AG04450 (cell line): ENCODE data around the gene WSCD2. TPM values are rescaled to one million over a fixed set of nuclear protein-coding genes. Genes with fewer than 3 reads are reported as not detected.

ENCODE experiments used
- CTCF ChIA-PET: fragments of 300-600, 350-600 bp; formaldehyde crosslinking; extraction: SDS; loops from one replicate; lab custom pipeline; 2022; ENCODE audit warnings: antibody characterized with exemption, inconsistent platforms; lab: Charles Lee
- POLR2A ChIA-PET: fragments of 350-600 bp; formaldehyde crosslinking; extraction: SDS; loops from one replicate; lab custom pipeline; 2021; ENCODE audit warnings: antibody characterized with exemption, inconsistent platforms; lab: Yijun Ruan, JAX
- DNase-seq: peaks from one replicate; pipeline ENCODE4 v3.0.0-alpha.2; 2011; ENCODE audit warnings: low read depth, low spot score
- H3K27ac ChIP-seq: one replicate; pipeline ENCODE4 v1.5.1; 2012; ENCODE audit warnings: low read depth, low read length, control low read depth
- H3K27me3 ChIP-seq: one replicate; pipeline ENCODE4 v1.6.0; 2012; ENCODE audit warnings: low read length; ENCODE audit not compliant: control insufficient read depth, insufficient read depth
- H3K4me3 ChIP-seq: 2 replicates; pipeline ENCODE4 v1.5.1; 2011; ENCODE audit warnings: mild to moderate bottlenecking, low read depth, low read length, control low read depth
- H3K9me3 ChIP-seq: 2 replicates; pipeline ENCODE4 v1.5.1; 2012; ENCODE audit warnings: low read length; ENCODE audit not compliant: control insufficient read depth, insufficient read depth
- polyA plus RNA-seq: library from polyadenylated mRNA; depleted of rRNA; stranded (reverse); fragments of >200 nt; gene quantifications from 2 replicates; pipeline ENCODE4 v1.2.3, GENCODE V29; 2011
- TF ChIP-seq, protein P1 (sequence below): IDR thresholded peaks from 2 replicates; pipeline ENCODE4 v1.5.1; 2011; ENCODE audit warnings: low read depth, low read length, control low read depth, inconsistent platforms

The WSCD2 gene
- polyA plus RNA-seq, 1 experiment: not detected

- H3K9me3 ChIP-seq: no peaks in the 10 kb centered on the region
- H3K27me3 ChIP-seq: no peaks in the 10 kb centered on the region
- CTCF ChIA-PET: no interaction called here
- H3K4me3 ChIP-seq: no peak overlapping the region
- no peak for DNase-seq
- POLR2A ChIA-PET: no interaction called here
- no peak overlapping the region for H3K27ac ChIP-seq
- TF ChIP-seq, protein P1, sequence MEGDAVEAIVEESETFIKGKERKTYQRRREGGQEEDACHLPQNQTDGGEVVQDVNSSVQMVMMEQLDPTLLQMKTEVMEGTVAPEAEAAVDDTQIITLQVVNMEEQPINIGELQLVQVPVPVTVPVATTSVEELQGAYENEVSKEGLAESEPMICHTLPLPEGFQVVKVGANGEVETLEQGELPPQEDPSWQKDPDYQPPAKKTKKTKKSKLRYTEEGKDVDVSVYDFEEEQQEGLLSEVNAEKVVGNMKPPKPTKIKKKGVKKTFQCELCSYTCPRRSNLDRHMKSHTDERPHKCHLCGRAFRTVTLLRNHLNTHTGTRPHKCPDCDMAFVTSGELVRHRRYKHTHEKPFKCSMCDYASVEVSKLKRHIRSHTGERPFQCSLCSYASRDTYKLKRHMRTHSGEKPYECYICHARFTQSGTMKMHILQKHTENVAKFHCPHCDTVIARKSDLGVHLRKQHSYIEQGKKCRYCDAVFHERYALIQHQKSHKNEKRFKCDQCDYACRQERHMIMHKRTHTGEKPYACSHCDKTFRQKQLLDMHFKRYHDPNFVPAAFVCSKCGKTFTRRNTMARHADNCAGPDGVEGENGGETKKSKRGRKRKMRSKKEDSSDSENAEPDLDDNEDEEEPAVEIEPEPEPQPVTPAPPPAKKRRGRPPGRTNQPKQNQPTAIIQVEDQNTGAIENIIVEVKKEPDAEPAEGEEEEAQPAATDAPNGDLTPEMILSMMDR: no peak
These were observed 33.1 kb downstream of the WSCD2 start for GRCh38 chr12:108162207-108162606.

DNA sequence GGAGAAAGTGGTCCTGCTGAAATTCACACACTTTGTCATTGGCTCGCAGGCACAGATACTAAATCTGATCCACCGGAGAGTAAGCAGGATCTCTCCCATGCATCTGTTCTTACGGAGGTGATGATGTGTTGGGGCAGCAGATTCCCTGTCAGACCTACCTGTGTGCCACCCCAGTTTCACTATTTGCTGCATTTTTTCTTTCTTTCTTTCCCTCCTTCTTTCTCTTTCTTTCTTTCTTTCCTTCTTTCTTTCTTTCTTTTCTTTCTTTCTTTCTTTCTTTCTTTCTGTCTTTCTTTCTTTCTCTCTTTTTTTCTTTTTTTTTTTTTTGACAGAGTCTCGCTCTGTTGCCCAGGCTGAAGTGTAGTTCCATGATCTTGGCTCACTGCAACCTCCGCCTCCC, 37.4 kb downstream of the WSCD2 start:
- TF ChIP-seq, protein P1: no peak
- CTCF ChIA-PET: no interaction called here

DNA sequence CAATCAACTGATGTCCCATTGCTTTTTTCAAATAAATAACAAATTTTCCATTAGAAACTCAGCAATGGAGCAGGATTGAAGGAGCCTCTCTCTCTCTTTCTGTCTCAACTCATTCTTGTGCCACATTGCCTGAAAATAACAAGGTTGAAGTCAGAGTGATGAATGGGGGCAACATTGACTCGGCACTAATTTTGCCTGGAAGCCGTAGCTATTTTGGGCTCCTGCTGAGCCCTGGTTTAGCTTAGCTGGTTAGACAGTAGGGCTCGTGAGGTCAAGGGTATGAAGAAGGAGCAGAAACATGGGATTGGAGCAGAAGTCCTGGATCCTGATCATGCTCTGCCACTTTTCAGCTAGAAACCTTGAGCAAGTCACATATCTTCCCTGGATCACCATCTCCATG, 38.9 kb downstream of the WSCD2 start:
- H3K9me3 ChIP-seq: no peaks in the 10 kb centered on the region
- H3K27me3 ChIP-seq: no peaks in the 10 kb centered on the region
- ChIA-PET POLR2A (no interaction called here), CTCF (no interaction called here)
- TF ChIP-seq, protein P1: no peak
- DNase-seq: no peak
- no peak overlapping the region for H3K4me3 ChIP-seq
- H3K27ac ChIP-seq: no peak overlapping the region

More for the DNA sequence above, 37.4 kb downstream of the WSCD2 start:
- Histone ChIP-seq H3K27me3 (no peaks in the 10 kb centered on the region), H3K27ac (no peak overlapping the region), H3K4me3 (no peak overlapping the region), H3K9me3 (no peaks in the 10 kb centered on the region)
- no peak for DNase-seq
- POLR2A ChIA-PET: no interaction called here

GRCh38 chr12:108169708-108170107, 40.6 kb downstream of the WSCD2 start:
- TF ChIP-seq, protein P1: no peak
- no peaks in the 10 kb centered on the region for H3K27me3 ChIP-seq
- POLR2A ChIA-PET: no interaction called here
- no peaks in the 10 kb centered on the region for H3K9me3 ChIP-seq
- H3K27ac ChIP-seq: no peak overlapping the region
- H3K4me3 ChIP-seq: no peak overlapping the region
- CTCF ChIA-PET: no interaction called here
- no peak for DNase-seq

DNA sequence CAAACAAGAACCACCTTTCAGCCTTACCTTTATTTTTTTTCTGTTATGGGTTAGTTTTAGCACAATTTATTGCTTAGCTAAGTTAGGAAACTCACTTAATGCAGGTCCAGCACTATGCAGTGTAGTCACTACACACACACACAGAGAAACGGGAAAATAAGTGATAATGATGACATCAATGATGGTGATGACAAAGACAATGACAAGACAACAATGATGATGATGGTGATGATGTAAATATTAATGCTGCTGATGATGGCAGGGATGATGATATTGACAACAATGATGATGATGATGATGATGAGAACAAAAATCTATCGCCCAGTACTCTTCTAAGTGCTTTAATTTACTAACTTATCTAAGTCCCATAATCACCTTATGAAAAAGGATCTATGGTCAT, 41.1 kb downstream of the WSCD2 start:
- H3K27me3 ChIP-seq: no peaks in the 10 kb centered on the region
- no peak overlapping the region for H3K27ac ChIP-seq
- H3K9me3 ChIP-seq: no peaks in the 10 kb centered on the region
- TF ChIP-seq, protein P1: no peak
- ChIA-PET POLR2A (no interaction called here), CTCF (no interaction called here)
- H3K4me3 ChIP-seq: no peak overlapping the region
- DNase-seq: no peak
